ENCODE measurements around the gene OR2L2. TPM values are rescaled to one million over a fixed set of nuclear protein-coding genes. Genes with fewer than 3 reads are reported as not detected.
"Not testable (repeated sequence)": the region's sequence is repeated elsewhere in the genome, so short reads cannot be mapped to it uniquely, and the experiment has no call there.

The OR2L2 gene, protein sequence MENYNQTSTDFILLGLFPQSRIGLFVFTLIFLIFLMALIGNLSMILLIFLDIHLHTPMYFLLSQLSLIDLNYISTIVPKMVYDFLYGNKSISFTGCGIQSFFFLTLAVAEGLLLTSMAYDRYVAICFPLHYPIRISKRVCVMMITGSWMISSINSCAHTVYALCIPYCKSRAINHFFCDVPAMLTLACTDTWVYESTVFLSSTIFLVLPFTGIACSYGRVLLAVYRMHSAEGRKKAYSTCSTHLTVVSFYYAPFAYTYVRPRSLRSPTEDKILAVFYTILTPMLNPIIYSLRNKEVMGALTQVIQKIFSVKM
- total RNA-seq: under 1 TPM; 0.14 to 0.23 TPM

DNA sequence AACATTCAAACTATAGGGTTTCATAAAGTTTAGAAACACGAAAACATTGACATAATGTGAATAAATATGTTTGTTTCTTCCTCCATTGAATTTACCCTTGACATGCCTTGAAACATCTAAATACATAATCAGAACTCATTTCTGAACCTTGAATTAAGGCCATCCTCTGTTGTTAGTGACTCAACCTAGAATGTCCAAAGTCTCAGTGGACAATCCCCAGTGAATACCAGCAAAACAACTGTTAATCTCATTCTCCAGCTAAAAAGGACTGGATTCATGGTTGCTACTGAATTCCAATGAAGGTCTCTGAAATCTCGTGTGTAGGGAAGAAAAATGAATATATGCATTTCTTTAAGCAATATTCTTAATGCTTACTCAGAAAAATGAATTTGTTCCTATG, at the start of gene OR2L2:
Gene OR2L2, plus strand, starts transcription at position 301 of the 400 bp plus-strand sequence. CDS start 8,198 bp downstream, outside the sequence.
- Mint-ChIP-seq H3K36me3 (peaks cover 21 to 22% of the 10 kb centered on the region in 2 donors), H3K27ac (no peak within 1 kb of the TSS), H3K9me3 (peaks cover 21 to 23% of the 10 kb centered on the region in 2 donors)
- ATAC-seq: no peak
- DNase-seq (ENCODE audit: low spot score in 2 of 2): no peak

GRCh38 chr1:247992986-247993385, 36.9 kb upstream of the OR2L2 start:
- DNase-seq (ENCODE audit: low spot score in 2 of 2) (no peak), ATAC-seq (no peak)
- Mint-ChIP-seq H3K27ac (no peak overlapping the region), H3K36me3 (peaks cover 8 to 10% of the 10 kb centered on the region in 2 donors), H3K9me3 (peaks cover 11 to 12% of the 10 kb centered on the region in 2 donors)

GRCh38 chr1:247998811-247999210, 31.1 kb upstream of the OR2L2 start:
- peaks cover 6 to 8% of the 10 kb centered on the region in 2 donors for H3K36me3 Mint-ChIP-seq
- H3K9me3 Mint-ChIP-seq: peaks cover 9% of the 10 kb centered on the region in 2 donors
- no peak overlapping the region for H3K27ac Mint-ChIP-seq
- DNase-seq (ENCODE audit: low spot score in 2 of 2) (no peak), ATAC-seq (no peak)

DNA sequence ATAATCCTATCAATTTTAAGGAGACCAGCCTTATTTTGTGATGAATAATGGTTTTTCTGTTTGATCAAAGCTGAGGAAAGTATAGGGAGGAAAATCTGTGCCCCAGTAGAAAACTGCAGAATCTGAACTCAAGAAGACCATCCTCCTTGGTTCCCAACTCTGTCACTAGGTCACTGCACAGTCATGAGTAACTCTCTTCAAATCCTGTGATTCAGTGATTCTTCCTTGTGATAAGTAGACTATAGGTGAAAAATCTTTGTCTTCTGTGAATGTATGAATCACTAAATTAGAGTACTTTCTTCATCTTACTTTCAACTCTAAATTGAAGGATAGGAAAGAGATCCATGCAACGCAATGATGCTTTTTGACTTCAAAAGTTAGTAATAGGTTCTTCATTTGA, 29.7 kb upstream of the OR2L2 start:
- Mint-ChIP-seq H3K9me3 (peaks cover 9 to 10% of the 10 kb centered on the region in 2 donors), H3K36me3 (peaks cover 6 to 8% of the 10 kb centered on the region in 2 donors), H3K27ac (no peak overlapping the region)
- peak; percentile 32 to 52 for ATAC-seq
- no peak for DNase-seq (ENCODE audit: low spot score in 2 of 2)

- no peak for ATAC-seq
- H3K9me3 Mint-ChIP-seq: peaks cover 42 to 56% of the 10 kb centered on the region in 2 donors
- DNase-seq (ENCODE audit: low spot score in 2 of 2): no peak
- H3K27ac Mint-ChIP-seq: no peak overlapping the region
- H3K36me3 Mint-ChIP-seq: peaks cover 25 to 49% of the 10 kb centered on the region in 2 donors
Measured at GRCh38 chr1:248007778-248008177, 22.1 kb upstream of the OR2L2 start.

- Mint-ChIP-seq H3K36me3 (peaks cover 20 to 41% of the 10 kb centered on the region in 2 donors), H3K9me3 (peaks cover 32 to 47% of the 10 kb centered on the region in 2 donors), H3K27ac (no peak overlapping the region)
- DNase-seq (ENCODE audit: low spot score in 2 of 2) (no peak), ATAC-seq (no peak)
Measured at GRCh38 chr1:248009681-248010080, 20.2 kb upstream of the OR2L2 start.

DNA sequence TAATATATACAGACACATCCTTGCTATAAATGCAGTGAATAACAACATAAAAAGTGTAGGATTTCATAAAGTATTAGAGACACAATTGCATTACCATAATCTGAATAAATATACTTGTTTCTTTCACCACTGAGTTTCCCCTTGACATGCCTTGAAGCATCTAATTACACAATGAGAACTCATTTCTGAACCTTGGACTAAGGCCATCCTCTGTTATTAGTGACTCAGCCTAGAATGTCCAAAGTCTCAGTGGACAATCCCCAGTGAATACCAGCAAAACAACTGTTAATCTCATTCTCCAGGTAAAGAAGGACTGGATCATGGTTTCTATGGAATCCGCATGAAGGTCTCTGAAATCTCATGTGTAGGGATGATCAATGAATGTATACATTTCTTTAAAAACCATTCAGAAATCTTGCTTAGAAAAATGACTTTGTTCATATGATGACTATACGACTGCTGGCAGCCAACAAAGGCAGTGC, 16.6 kb upstream of the OR2L2 start, which contains the start of gene OR2L5:
Gene OR2L5, plus strand, starts transcription at position 432 of the 482 bp plus-strand sequence. CDS start 8,288 bp downstream, outside the sequence.
- Mint-ChIP-seq H3K27ac (no peak within 1 kb of the TSS), H3K9me3 (peaks cover 30 to 32% of the 10 kb centered on the region in 2 donors), H3K36me3 (peaks cover 19 to 32% of the 10 kb centered on the region in 2 donors)
- no peak for ATAC-seq
- no peak for DNase-seq (ENCODE audit: low spot score in 2 of 2)

- peaks cover 9 to 23% of the 10 kb centered on the region in 2 donors for H3K9me3 Mint-ChIP-seq
- no peak overlapping the region for H3K27ac Mint-ChIP-seq
- DNase-seq (ENCODE audit: low spot score in 2 of 2) (no peak), ATAC-seq (no peak)
- peaks cover 0 to 7% of the 10 kb centered on the region in 2 donors for H3K36me3 Mint-ChIP-seq
Measured at GRCh38 chr1:248015803-248016202, 14.1 kb upstream of the OR2L2 start.

DNA sequence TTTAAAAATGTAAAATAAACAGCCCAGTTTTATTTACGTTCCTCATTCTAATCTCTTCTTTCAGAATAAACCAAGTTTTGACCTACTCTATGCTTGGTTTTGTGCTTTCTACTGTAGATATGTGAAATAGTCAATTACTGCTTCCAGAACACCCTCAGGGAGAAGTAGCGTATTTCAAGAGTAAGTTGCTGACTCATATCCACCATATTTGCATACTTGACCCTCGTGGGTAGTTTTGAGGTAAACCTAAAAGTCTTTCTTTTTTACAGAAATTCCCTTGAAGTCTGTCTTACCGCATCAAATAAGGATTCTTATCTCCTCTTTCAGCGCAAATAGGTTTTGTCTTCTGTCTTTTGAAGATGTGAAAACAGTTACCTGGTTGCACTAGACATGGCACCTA, 15.3 kb downstream of the OR2L2 start:
- DNase-seq (ENCODE audit: low spot score in 2 of 2) (no peak), ATAC-seq (no peak)
- H3K9me3 Mint-ChIP-seq: peaks cover 16 to 33% of the 10 kb centered on the region in 2 donors
- H3K36me3 Mint-ChIP-seq: peaks cover 8 to 10% of the 10 kb centered on the region in 2 donors
- no peak overlapping the region for H3K27ac Mint-ChIP-seq

- H3K9me3 Mint-ChIP-seq: peaks cover 17 to 24% of the 10 kb centered on the region in 2 donors
- DNase-seq (ENCODE audit: low spot score in 2 of 2) (no peak), ATAC-seq (no peak)
- H3K36me3 Mint-ChIP-seq: peaks cover 0 to 10% of the 10 kb centered on the region in 2 donors
- H3K27ac Mint-ChIP-seq: no peak within 1 kb of the TSS
Measured at GRCh38 chr1:248046536-248046935, 16.7 kb downstream of the OR2L2 start, which contains the start of gene OR2L3. OR2L3 (plus strand) TSS chr1:248046836; CDS start chr1:248060682, 13,846 bp downstream.

GRCh38 chr1:248047008-248047407, 17.1 kb downstream of the OR2L2 start:
- peaks cover 0 to 10% of the 10 kb centered on the region in 2 donors for H3K36me3 Mint-ChIP-seq
- ATAC-seq: no peak
- H3K9me3 Mint-ChIP-seq: peaks cover 17 to 24% of the 10 kb centered on the region in 2 donors
- DNase-seq (ENCODE audit: low spot score in 2 of 2): no peak
- no peak overlapping the region for H3K27ac Mint-ChIP-seq

- no peak for ATAC-seq
Measured at GRCh38 chr1:248054671-248055070, 24.8 kb downstream of the OR2L2 start.

DNA sequence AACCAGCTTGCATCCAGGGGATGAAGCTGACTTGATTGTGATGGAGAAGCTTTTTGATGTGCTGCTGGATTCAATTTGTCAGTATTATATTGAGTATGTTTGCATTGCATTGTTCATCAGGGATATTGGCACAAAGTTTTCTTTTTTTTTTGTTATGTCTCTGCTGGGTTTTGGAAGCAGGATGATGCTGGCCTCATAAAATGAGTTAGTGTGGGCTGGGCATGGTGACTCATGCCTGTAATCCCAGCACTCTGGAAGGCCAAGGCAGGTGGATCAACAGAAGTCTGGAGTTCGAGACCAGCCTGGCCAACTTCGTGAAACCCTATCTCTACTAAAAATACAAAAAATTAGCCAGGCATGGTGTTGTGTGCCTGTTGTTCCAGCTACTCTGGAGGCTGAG, 25.4 kb downstream of the OR2L2 start:
- Mint-ChIP-seq H3K27ac (no peak overlapping the region), H3K36me3 (peaks cover 9 to 13% of the 10 kb centered on the region in 2 donors), H3K9me3 (peaks cover 18 to 25% of the 10 kb centered on the region in 2 donors)
- ATAC-seq (no peak), DNase-seq (ENCODE audit: low spot score in 2 of 2) (no peak)

More at GRCh38 chr1:248054671-248055070, 24.8 kb downstream of the OR2L2 start:
- peaks cover 18 to 25% of the 10 kb centered on the region in 2 donors for H3K9me3 Mint-ChIP-seq
- no peak for DNase-seq (ENCODE audit: low spot score in 2 of 2)
- H3K36me3 Mint-ChIP-seq: peaks cover 9 to 13% of the 10 kb centered on the region in 2 donors
- no peak overlapping the region for H3K27ac Mint-ChIP-seq

GRCh38 chr1:248065071-248065470, 35.2 kb downstream of the OR2L2 start:
- DNase-seq (ENCODE audit: low spot score in 2 of 2): no peak
- H3K27ac Mint-ChIP-seq: no peak overlapping the region
- H3K9me3 Mint-ChIP-seq: peaks cover 4 to 17% of the 10 kb centered on the region in 2 donors
- ATAC-seq: no peak
- peaks cover under 1 to 1% of the 10 kb centered on the region in 2 donors for H3K36me3 Mint-ChIP-seq

GRCh38 chr1:248065604-248066003, 35.7 kb downstream of the OR2L2 start:
- Mint-ChIP-seq H3K36me3 (peaks cover 6 to 7% of the 10 kb centered on the region in 2 donors), H3K27ac (no peak overlapping the region), H3K9me3 (peaks cover 8 to 20% of the 10 kb centered on the region in 2 donors)
- no peak for ATAC-seq
- no peak for DNase-seq (ENCODE audit: low spot score in 2 of 2)

DNA sequence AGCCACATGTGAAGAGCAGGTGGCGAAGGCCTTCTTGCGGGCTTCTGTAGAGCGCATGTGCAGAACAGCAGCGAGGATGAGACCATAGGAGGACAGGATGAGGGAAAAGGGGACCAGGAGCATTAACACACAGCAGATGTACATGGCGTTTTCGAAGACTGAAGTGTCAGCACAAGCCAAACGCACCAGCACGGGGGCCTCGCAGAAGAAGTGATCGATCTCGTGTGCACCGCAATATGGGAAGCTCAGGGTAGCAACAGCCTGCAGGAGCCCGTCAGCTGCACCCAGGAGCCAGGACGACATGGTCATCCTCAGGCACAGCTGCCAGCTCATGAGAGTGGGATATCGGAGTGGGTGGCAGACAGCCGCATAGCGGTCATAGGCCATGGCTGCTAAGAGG, 54.0 kb downstream of the OR2L2 start:
- not testable (repeated sequence) for ATAC-seq; DNase-seq (ENCODE audit: low spot score in 2 of 2); H3K27ac Mint-ChIP-seq; H3K9me3 Mint-ChIP-seq; H3K36me3 Mint-ChIP-seq
